ENCODE results near the gene ATOH8.

GRCh38 chr2:85718885-85719492 lies 34.8 kb upstream of the ATOH8 start:
- no peak for TF ChIP-seq JUND (IDR thresholded peaks at IDR 0.05)
- no peak for TF ChIP-seq CTCF (IDR thresholded peaks at IDR 0.05)
- TF ChIP-seq RFX5 (IDR thresholded peaks at IDR 0.05; ENCODE audit: low read length), result no peak
- no peak for TF ChIP-seq EZH2phosphoT487 (IDR thresholded peaks at IDR 0.05; ENCODE audit: borderline replicate concordance, low read depth)
- no peak for TF ChIP-seq EP300 (IDR thresholded peaks at IDR 0.05; ENCODE audit: borderline replicate concordance in 1 of 2, low read depth in 1 of 2, low read length in 1 of 2)
- no peak for TF ChIP-seq CHD2 (IDR thresholded peaks at IDR 0.05; ENCODE audit: low read length, partially characterized antibody)
- TF ChIP-seq RCOR1 (IDR thresholded peaks at IDR 0.05; ENCODE audit: low read length), result no peak
- TF ChIP-seq POLR2AphosphoS5 (IDR thresholded peaks at IDR 0.05; ENCODE audit: low read depth, low read length), result no peak
- TF ChIP-seq RAD21 (IDR thresholded peaks at IDR 0.05; ENCODE audit: low read length), result no peak
- TF ChIP-seq GABPA (IDR thresholded peaks at IDR 0.05; ENCODE audit: low read depth), result no peak
- no peak for TF ChIP-seq SIN3A (IDR thresholded peaks at IDR 0.05; ENCODE audit: borderline replicate concordance, low read depth, low read length)

Data from SK-N-SH (cell line).